GM12878 (cell line): Measurements from ENCODE around the gene RADIL. TPM values are rescaled to one million over a fixed set of nuclear protein-coding genes. Genes with fewer than 3 reads are reported as not detected.

Experiments used
- ATAC-seq: fragments of 200-7000 bp; cut with Tn5 transposase; 3 replicates; pipeline ENCODE4 v1.9.1; 2020; ENCODE audit warnings: mild to moderate bottlenecking, moderate library complexity
- BruUV-seq: library from RNA; stranded (reverse); fragments of 400-500 nt; replicated peaks from 2 replicates; lab custom pipeline; 2021; lab: Mats Ljungman, UMichigan
- CTCF ChIA-PET: fragments of 300-600 bp; sonication (Branson Sonifier 250); formaldehyde crosslinking; extraction: SDS; loops from one replicate; lab custom pipeline; 2021; ENCODE audit warnings: inconsistent platforms; lab: Yijun Ruan, JAX
- POLR2A ChIA-PET: fragments of 350-600 bp; formaldehyde crosslinking; extraction: SDS; loops from one replicate; lab custom pipeline; 2021; ENCODE audit warnings: inconsistent platforms; lab: Charles Lee
- RAD21 ChIA-PET: fragments of 300-600 bp; sonication (Branson Sonifier 250); formaldehyde crosslinking; loops from one replicate; lab custom pipeline; 2023; ENCODE audit warnings: antibody characterized with exemption; ENCODE audit not compliant: unreplicated experiment; lab: Charles Lee
- SMC1A ChIA-PET: fragments of 300-600 bp; sonication (Branson Sonifier 250); formaldehyde crosslinking; loops from one replicate; lab custom pipeline; 2023; ENCODE audit not compliant: unreplicated experiment, uncharacterized antibody; lab: Charles Lee
- DNase-seq: peaks from one replicate; pipeline ENCODE4 v3.0.0-alpha.2; 2011; ENCODE audit warnings: low read depth, low spot score
- FAIRE-seq: peaks from 3 replicates; lab custom pipeline; 2011; peaks lifted over from hg19 to GRCh38; lab: Jason Lieb, UNC
- H2AFZ ChIP-seq: 2 replicates; pipeline ENCODE4 v1.6.0; 2011; ENCODE audit warnings: low read depth, low read length, control low read depth; ENCODE audit not compliant: control insufficient read depth
- H3K27ac ChIP-seq: 2 replicates; pipeline ENCODE4 v1.5.1; 2011; ENCODE audit warnings: control low read depth; ENCODE audit not compliant: control insufficient read depth, insufficient read depth
- H3K27me3 ChIP-seq, 2 experiments: replicated peaks in 1 of 2; 2 replicates each; pipeline versions ENCODE4 v1.6.0 to v1.6.1; 2011; ENCODE audit warnings: low read length in 1 of 2; ENCODE audit not compliant: control insufficient read depth in 2 of 2, insufficient read depth in 2 of 2
- H3K36me3 ChIP-seq, 2 experiments: 2 replicates each; pipeline ENCODE4 v1.5.1; 2011; ENCODE audit warnings: low read length in 1 of 2; ENCODE audit not compliant: control insufficient read depth in 2 of 2, insufficient read depth in 2 of 2
- H3K4me1 ChIP-seq: 2 replicates; pipeline ENCODE4 v1.6.1; 2011; ENCODE audit warnings: mild to moderate bottlenecking, low read length, moderate library complexity, mixed read lengths; ENCODE audit not compliant: control insufficient read depth, insufficient read depth
- H3K4me2 ChIP-seq: 2 replicates; pipeline ENCODE4 v1.6.0; 2011; ENCODE audit warnings: control low read depth; ENCODE audit not compliant: control insufficient read depth, insufficient read depth
- H3K4me3 ChIP-seq: fragments of 200-600 bp; sonication (generic); 2 replicates; pipeline ENCODE4 v1.5.1; 2016
- H3K79me2 ChIP-seq: 2 replicates; pipeline ENCODE4 v1.6.0; 2011; ENCODE audit warnings: low read length; ENCODE audit not compliant: control insufficient read depth, insufficient read depth
- H3K9ac ChIP-seq: 2 replicates; pipeline ENCODE4 v1.8.0; 2011; ENCODE audit warnings: low read length, control low read depth, mixed read lengths; ENCODE audit not compliant: control insufficient read depth, insufficient read depth
- H3K9me3 ChIP-seq: replicated peaks from 3 replicates; pipeline ENCODE4 v1.5.1; 2011; ENCODE audit warnings: mild to moderate bottlenecking, low read length; ENCODE audit not compliant: control insufficient read depth, insufficient read depth
- H4K20me1 ChIP-seq: 2 replicates; pipeline ENCODE4 v1.6.0; 2011; ENCODE audit not compliant: control insufficient read depth, insufficient read depth
- ASH2L ChIP-seq: fragments of 300-600, 200-600 bp; sonication (generic); IDR thresholded peaks from 2 replicates; pipeline ENCODE4 v1.6.1; 2017; ENCODE audit warnings: low read depth, mild to moderate bottlenecking, borderline replicate concordance
- BHLHE40 ChIP-seq, 2 experiments: fragments of 450-650 bp in 1 of 2; IDR thresholded peaks; 2 replicates each; pipeline ENCODE4 v1.6.1; 2011 to 2017; ENCODE audit warnings: low read depth in 2 of 2, borderline replicate concordance in 1 of 2, improper control_type of control experiment in 1 of 2, low read length in 1 of 2, mild to moderate bottlenecking in 1 of 2
- CHD4 ChIP-seq: fragments of 200-600 bp; sonication (generic); IDR thresholded peaks from 2 replicates; pipeline ENCODE4 v1.6.1; 2016; ENCODE audit warnings: mild to moderate bottlenecking
- EP300 ChIP-seq, 2 experiments: fragments of 150-350 bp in 1 of 2; IDR thresholded peaks; 2 replicates each; pipeline ENCODE4 v1.6.1; 2011 to 2012; ENCODE audit warnings: low read depth in 2 of 2, low read length in 2 of 2, borderline replicate concordance in 1 of 2, improper control_type of control experiment in 1 of 2, inconsistent platforms in 1 of 2; ENCODE audit not compliant: control insufficient read depth in 1 of 2
- SIN3A ChIP-seq: IDR thresholded peaks from 2 replicates; pipeline ENCODE4 v1.6.1; 2012; ENCODE audit warnings: low read depth, low read length, improper control_type of control experiment
- SREBF1 ChIP-seq: IDR thresholded peaks from 2 replicates; pipeline ENCODE4 v1.6.1; 2012; ENCODE audit warnings: mild to moderate bottlenecking, low read length
- TARDBP ChIP-seq: IDR thresholded peaks from 2 replicates; pipeline ENCODE4 v1.6.1; 2016; ENCODE audit warnings: borderline replicate concordance
- TBL1XR1 ChIP-seq: IDR thresholded peaks from 2 replicates; pipeline ENCODE4 v1.6.1; 2012; ENCODE audit warnings: low read depth, low read length, improper control_type of control experiment
- TCF12 ChIP-seq: IDR thresholded peaks from 2 replicates; pipeline ENCODE4 v1.6.1; 2011; ENCODE audit warnings: low read depth, mild to moderate bottlenecking, low read length
- TCF3 ChIP-seq: IDR thresholded peaks from 2 replicates; pipeline ENCODE4 v1.6.1; 2012; ENCODE audit warnings: low read depth, mild to moderate bottlenecking, low read length, borderline replicate concordance; ENCODE audit not compliant: insufficient read depth
- WGBS: methylation state at CpG from one replicate; pipeline ENCODE4 v1.1.6; 2016; ENCODE audit warnings: low lambda C conversion rate; ENCODE audit not compliant: insufficient replicate concordance, insufficient coverage; ENCODE audit errors: missing lambda C conversion rate; 5-methylcytosine and 5-hydroxymethylcytosine counted together
- in situ Hi-C: fragments of 300-500 bp; cut with MboI; formaldehyde crosslinking; loops from 9 replicates; pipeline ENCODE4 v1.14.3; 2018; ENCODE audit warnings: mixed read lengths
- intact Hi-C: fragments of 100-400 bp; cut with micrococcal nuclease; formaldehyde crosslinking; loops from one replicate; pipeline ENCODE4 v1.14.2; 2022; ENCODE audit not compliant: unreplicated experiment
- polyA plus RNA-seq, 11 experiments: library from polyadenylated mRNA; depleted of rRNA in 4 of 11; unstranded in 6 of 11; stranded (reverse) in 5 of 11; fragments of >200 nt; fragmentation: Nextera tagmentation in 4 of 11; fragmentation: Illumina TruSeq in 1 of 11; extraction: Ambion mirVana in 4 of 11; extraction: Trizol in 1 of 11; gene quantifications; 1 replicate in 1 of 11; 2 replicates in 10 of 11; pipeline versions ENCODE4 v1.2.1 to v1.2.3, GENCODE V29; 2011 to 2016; ENCODE audit warnings: inconsistent platforms in 2 of 11, missing spikeins in 2 of 11, low read depth in 1 of 11
- total RNA-seq, 4 experiments: library from RNA; depleted of rRNA in 3 of 4; stranded (reverse); fragments of >200 nt in 3 of 4; fragmentation: Illumina TruSeq in 1 of 4; extraction: Trizol in 1 of 4; gene quantifications; 2 replicates each; pipeline versions ENCODE4 v1.2.1 to v1.2.3, GENCODE V29; 2013 to 2021
- TF ChIP-seq, protein P1 (sequence below): IDR thresholded peaks from 2 replicates; pipeline ENCODE4 v1.6.1; 2011; ENCODE audit warnings: low read depth, mild to moderate bottlenecking, low read length, moderate library complexity, borderline replicate concordance; ENCODE audit errors: extremely low read depth
- TF ChIP-seq, protein P2 (sequence below): fragments of 450-650 bp; IDR thresholded peaks from 2 replicates; pipeline ENCODE4 v1.6.1; 2017; ENCODE audit warnings: borderline replicate concordance
- TF ChIP-seq, protein P3 (sequence below): IDR thresholded peaks from 2 replicates; pipeline ENCODE4 v1.6.1; 2012; ENCODE audit warnings: improper control_type of control experiment, low read depth, low read length; ENCODE audit not compliant: insufficient replicate concordance

RADIL gene
- total and polyA plus RNA-seq, 10 of the 15 experiments (the other 5 are each of a cell fraction or from before 2014, with no cell fraction given) = 0.05 to 0.06 TPM; not detected in 8

DNA sequence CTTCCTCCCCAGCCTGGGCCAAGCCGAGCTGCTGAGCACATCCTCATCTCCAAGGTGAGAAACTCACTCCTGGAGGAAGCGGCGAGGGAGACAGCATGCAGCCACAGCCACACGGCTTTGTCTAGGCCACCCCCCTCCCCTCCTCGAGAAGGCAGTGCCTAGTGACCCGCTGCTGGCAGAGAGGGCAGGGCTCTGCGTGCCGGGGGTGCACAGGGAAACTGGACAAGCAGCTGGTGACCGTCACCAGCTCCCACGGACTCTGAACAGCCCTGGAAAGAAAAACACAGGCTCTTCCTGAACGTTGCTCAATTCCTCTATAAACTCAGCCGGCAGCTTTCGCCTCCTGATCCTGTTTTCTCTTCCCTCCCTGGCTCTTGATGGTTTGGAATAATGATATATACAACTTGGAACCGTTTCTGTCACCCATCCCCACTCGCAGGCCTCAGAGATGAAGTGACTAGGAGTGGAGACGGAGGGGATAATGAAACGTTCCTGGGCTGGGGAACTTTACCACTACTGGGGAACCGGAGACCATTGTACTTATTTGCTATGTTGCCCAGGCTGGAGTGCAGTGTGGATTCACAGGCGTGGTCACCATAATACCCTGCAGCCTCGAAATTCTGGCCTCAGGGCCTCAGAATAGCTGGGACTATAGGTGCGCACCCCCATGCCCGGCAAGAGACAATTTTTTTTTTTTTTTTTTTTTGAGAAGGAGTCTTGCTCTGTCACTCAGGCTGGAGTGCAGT is 41.0 kb downstream of the RADIL start (continued):
- TF ChIP-seq TARDBP (no peak), CHD4 (no peak), BHLHE40 (IDR thresholded peaks at IDR 0.05; ENCODE audit: borderline replicate concordance in 1 of 2, low read depth in 2 of 2, low read length in 1 of 2) (no peak), TCF12 (no peak), SIN3A (no peak), TCF3 (no peak), EP300 (IDR thresholded peaks at IDR 0.05; ENCODE audit: borderline replicate concordance in 1 of 2, control insufficient read depth in 1 of 2, low read depth in 2 of 2, low read length in 2 of 2) (no peak)

DNA sequence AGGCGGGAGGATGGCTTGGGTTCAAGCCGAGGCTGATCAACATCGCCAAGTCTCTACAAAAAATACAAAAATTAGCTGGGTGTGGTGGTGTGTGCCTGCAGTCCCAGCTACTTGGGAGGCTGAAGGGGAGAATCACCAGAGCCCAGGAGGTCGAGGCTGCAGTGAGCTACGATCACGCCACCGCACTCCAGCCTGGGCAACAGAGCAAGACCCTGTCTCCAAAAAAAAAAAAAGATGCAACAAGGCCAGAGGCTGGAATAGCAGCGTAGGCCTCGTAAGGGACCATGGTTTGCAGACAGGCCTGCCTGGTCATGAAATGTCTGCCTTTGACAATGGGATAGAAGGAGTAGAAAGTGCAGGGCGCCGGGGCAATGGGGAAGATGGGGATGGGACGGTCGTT is 41.7 kb downstream of the RADIL start:
- Histone ChIP-seq H3K9ac (no peak overlapping the region), H3K4me2 (no peak overlapping the region), H3K79me2 (no peaks in the 10 kb centered on the region), H3K27me3 (no peaks in the 10 kb centered on the region; a peak in 1 of 4 replicates), H3K36me3 (no peaks in the 10 kb centered on the region), H3K4me1 (no peaks in the 10 kb centered on the region), H3K9me3 (no peaks in the 10 kb centered on the region), H2AFZ (no peak overlapping the region), H3K27ac (no peak overlapping the region), H4K20me1 (no peaks in the 10 kb centered on the region), H3K4me3 (no peak overlapping the region)
- intact Hi-C loops (no loop called here), in situ Hi-C loops (no loop called here)
- ChIA-PET RAD21 (no interaction called here), SMC1A (no interaction called here), POLR2A (no interaction called here), CTCF (no interaction called here)
- no peak for FAIRE-seq
- no peak for DNase-seq
- 67% methylated on average over 13 of the region's 13 CpGs for WGBS
- no TSS peak for BruUV-seq
- no peak for ATAC-seq
- TF ChIP-seq ASH2L (no peak), TBL1XR1 (no peak), SREBF1 (no peak)
- TF ChIP-seq, protein P1, sequence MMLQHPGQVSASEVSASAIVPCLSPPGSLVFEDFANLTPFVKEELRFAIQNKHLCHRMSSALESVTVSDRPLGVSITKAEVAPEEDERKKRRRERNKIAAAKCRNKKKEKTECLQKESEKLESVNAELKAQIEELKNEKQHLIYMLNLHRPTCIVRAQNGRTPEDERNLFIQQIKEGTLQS = no peak
- TF ChIP-seq, protein P2, sequence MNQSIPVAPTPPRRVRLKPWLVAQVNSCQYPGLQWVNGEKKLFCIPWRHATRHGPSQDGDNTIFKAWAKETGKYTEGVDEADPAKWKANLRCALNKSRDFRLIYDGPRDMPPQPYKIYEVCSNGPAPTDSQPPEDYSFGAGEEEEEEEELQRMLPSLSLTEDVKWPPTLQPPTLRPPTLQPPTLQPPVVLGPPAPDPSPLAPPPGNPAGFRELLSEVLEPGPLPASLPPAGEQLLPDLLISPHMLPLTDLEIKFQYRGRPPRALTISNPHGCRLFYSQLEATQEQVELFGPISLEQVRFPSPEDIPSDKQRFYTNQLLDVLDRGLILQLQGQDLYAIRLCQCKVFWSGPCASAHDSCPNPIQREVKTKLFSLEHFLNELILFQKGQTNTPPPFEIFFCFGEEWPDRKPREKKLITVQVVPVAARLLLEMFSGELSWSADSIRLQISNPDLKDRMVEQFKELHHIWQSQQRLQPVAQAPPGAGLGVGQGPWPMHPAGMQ = no peak
- TF ChIP-seq, protein P3, sequence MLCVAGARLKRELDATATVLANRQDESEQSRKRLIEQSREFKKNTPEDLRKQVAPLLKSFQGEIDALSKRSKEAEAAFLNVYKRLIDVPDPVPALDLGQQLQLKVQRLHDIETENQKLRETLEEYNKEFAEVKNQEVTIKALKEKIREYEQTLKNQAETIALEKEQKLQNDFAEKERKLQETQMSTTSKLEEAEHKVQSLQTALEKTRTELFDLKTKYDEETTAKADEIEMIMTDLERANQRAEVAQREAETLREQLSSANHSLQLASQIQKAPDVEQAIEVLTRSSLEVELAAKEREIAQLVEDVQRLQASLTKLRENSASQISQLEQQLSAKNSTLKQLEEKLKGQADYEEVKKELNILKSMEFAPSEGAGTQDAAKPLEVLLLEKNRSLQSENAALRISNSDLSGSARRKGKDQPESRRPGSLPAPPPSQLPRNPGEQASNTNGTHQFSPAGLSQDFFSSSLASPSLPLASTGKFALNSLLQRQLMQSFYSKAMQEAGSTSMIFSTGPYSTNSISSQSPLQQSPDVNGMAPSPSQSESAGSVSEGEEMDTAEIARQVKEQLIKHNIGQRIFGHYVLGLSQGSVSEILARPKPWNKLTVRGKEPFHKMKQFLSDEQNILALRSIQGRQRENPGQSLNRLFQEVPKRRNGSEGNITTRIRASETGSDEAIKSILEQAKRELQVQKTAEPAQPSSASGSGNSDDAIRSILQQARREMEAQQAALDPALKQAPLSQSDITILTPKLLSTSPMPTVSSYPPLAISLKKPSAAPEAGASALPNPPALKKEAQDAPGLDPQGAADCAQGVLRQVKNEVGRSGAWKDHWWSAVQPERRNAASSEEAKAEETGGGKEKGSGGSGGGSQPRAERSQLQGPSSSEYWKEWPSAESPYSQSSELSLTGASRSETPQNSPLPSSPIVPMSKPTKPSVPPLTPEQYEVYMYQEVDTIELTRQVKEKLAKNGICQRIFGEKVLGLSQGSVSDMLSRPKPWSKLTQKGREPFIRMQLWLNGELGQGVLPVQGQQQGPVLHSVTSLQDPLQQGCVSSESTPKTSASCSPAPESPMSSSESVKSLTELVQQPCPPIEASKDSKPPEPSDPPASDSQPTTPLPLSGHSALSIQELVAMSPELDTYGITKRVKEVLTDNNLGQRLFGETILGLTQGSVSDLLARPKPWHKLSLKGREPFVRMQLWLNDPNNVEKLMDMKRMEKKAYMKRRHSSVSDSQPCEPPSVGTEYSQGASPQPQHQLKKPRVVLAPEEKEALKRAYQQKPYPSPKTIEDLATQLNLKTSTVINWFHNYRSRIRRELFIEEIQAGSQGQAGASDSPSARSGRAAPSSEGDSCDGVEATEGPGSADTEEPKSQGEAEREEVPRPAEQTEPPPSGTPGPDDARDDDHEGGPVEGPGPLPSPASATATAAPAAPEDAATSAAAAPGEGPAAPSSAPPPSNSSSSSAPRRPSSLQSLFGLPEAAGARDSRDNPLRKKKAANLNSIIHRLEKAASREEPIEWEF = no peak
